ENCODE measurements around the gene LASP1. TPM values are rescaled to one million over a fixed set of nuclear protein-coding genes. Genes with fewer than 3 reads are reported as not detected.
A peak's percentile ranks its signal among the peaks of the same experiment; 100 is the strongest.

LASP1 gene
- total and polyA plus RNA-seq, 8 donors, result 33.7 to 183 (median 101) TPM

- Histone ChIP-seq H3K36me3 (peaks cover 15 to 37% (median 30%) of the 10 kb centered on the region in 4 donors), H3K27ac (peak overlapping the region; percentile 95 to 98 (median 97)), H3K9me3 (no peaks in the 10 kb centered on the region), H3K4me1 (peaks cover 73 to 88% (median 86%) of the 10 kb centered on the region in 4 donors), H3K4me3 (peak overlapping the region; percentile 6 to 92 (median 49)), H3K27me3 (no peaks in the 10 kb centered on the region)
- intact Hi-C loops (cut with DNase I; ENCODE audit: low total_unique reads), result no loop called here
- DNase-seq, result peak in 1 of 2 donors; percentile 71
- TF ChIP-seq EP300 (IDR thresholded peaks at IDR 0.05) (no peak), CTCF (IDR thresholded peaks at IDR 0.05) (no peak), POLR2A (IDR thresholded peaks at IDR 0.05) (no peak), POLR2AphosphoS5 (IDR thresholded peaks at IDR 0.05) (no peak)
- 40 to 46% (median 42%) methylated on average over 7 to 10 of the region's 10 CpGs for WGBS, 5 donors
These were observed 4.9 kb downstream of the LASP1 start for GRCh38 chr17:38874505-38875400.

GRCh38 chr17:38875477-38876075 lies 5.7 kb downstream of the LASP1 start:
- H3K27me3 ChIP-seq, result no peaks in the 10 kb centered on the region
- peaks cover 15 to 45% (median 37%) of the 10 kb centered on the region in 4 donors for H3K36me3 ChIP-seq
- peak in 1 of 2 donors; percentile 34 for DNase-seq
- TF ChIP-seq CTCF (IDR thresholded peaks at IDR 0.05) (no peak), POLR2AphosphoS5 (IDR thresholded peaks at IDR 0.05) (no peak), POLR2A (IDR thresholded peaks at IDR 0.05) (no peak), EP300 (IDR thresholded peaks at IDR 0.05) (no peak)
- H3K9me3 ChIP-seq, result no peaks in the 10 kb centered on the region
- intact Hi-C loops (cut with DNase I; ENCODE audit: low total_unique reads), result no loop called here
- H3K4me3 ChIP-seq, result no peak overlapping the region
- peaks cover 82 to 96% (median 92%) of the 10 kb centered on the region in 4 donors for H3K4me1 ChIP-seq
- WGBS, 5 donors, result 58 to 80% (median 71%) methylated on average over 5 of the region's 5 CpGs
- peak overlapping the region; percentile 95 to 98 (median 97) for H3K27ac ChIP-seq

GRCh38 chr17:38877130-38877851 lies 7.4 kb downstream of the LASP1 start:
- H3K27ac ChIP-seq, result peak overlapping the region in 4 of 5 donors; percentile 25 to 97 (median 81)
- intact Hi-C loops (cut with DNase I; ENCODE audit: low total_unique reads), result no loop called here
- peak in 1 of 2 donors; percentile 68 for DNase-seq
- WGBS, 5 donors, result 54 to 63% (median 57%) methylated on average over 4 to 7 of the region's 7 CpGs
- peak overlapping the region in 1 of 4 donors; percentile 3 for H3K4me3 ChIP-seq
- peaks cover 86 to 100% (median 98%) of the 10 kb centered on the region in 4 donors for H3K4me1 ChIP-seq
- no peaks in the 10 kb centered on the region for H3K9me3 ChIP-seq
- peaks cover 18 to 58% (median 49%) of the 10 kb centered on the region in 4 donors for H3K36me3 ChIP-seq
- TF ChIP-seq POLR2A (IDR thresholded peaks at IDR 0.05), result no peak
- no peak for TF ChIP-seq CTCF (IDR thresholded peaks at IDR 0.05)
- no peak for TF ChIP-seq POLR2AphosphoS5 (IDR thresholded peaks at IDR 0.05)
- TF ChIP-seq EP300 (IDR thresholded peaks at IDR 0.05), result no peak
- no peaks in the 10 kb centered on the region for H3K27me3 ChIP-seq
